ENCODE data around the gene KLHL10. TPM values are rescaled to one million over a fixed set of nuclear protein-coding genes. Genes with fewer than 3 reads are reported as not detected.

KLHL10 gene
- total RNA-seq, 1 donor from 2014 or later, result not detected

DNA sequence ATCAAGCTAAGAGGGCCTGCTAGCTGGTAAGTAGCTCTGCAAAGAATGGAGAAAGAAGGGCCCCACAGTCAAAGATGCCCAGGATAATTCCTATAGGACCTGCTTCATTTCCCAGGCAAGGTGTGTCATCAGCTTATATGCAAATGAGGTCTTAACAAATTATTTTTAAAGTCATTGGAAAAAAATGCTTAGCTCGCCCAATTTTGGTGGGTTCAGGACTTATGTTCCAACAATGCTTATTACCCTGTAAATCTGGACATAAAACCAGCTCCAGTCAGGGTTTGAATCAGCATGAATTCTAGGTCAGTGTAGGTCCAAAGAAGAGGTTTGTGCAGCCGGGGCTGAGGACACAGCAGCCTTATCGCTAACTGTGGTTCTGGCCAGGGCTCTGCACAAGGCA lies 55.8 kb downstream of the KLHL10 start:
- DNase-seq (ENCODE audit: low read depth in 2 of 2), result no peak

DNA sequence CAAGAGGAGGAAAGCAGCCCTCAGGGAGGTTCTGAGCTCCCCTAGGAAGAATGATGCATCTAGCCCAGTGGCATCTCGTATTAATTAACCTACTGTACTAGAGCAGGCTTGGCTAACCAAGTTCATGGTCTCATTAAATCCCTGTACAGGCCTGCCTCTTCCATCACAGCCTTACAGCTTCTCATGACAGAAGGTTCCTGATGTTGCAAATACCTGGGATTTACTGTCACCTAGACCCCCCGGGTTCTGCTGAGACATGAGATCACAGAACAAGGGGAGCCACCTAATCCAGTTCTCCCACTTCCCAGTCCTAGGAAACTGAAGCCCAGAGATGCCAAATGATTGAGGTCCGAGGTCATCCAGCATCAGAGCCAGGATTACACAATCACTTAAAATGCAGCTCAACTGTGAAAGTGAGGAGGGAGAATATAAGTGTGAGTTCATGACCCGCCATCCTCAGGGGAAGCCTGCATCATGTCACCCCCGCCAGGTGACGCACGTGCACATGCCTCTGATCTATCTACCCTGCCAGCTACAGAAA lies 57.2 kb downstream of the KLHL10 start:
- DNase-seq (ENCODE audit: low read depth in 2 of 2), result peak; percentile 40 to 53

GRCh38 chr17:41895617-41896016 lies 58.0 kb downstream of the KLHL10 start:
- DNase-seq (ENCODE audit: low read depth in 2 of 2), result peak in 1 of 2 donors; percentile 56

DNA sequence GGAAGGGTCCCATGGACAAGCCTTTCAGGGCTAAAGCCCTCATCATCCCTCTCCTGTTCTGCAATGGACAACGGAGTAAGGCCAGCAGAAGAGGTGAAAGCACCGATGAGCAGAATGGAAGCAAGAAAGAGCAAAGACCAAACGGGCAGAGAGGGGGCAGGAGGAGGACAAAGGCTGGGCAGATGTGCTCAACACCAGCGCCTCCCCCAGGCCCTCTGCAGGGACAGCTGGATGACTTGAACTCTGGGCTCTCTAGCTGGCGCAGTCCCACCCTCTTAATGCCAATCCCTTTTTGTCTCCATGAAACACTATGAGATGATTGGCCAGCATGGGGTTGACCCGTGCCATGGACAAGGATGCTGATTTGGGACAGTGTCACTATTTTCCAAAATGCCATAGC lies 59.1 kb downstream of the KLHL10 start:
- no peak for DNase-seq (ENCODE audit: low read depth in 2 of 2)

Other genes with a start within 250 kb of the KLHL10 start
- not detected in 2 replicates for gene KRT16, start 225.1 kb upstream of the KLHL10 start, total RNA-seq
- gene KRT17, start 213.2 kb upstream of the KLHL10 start, total RNA-seq, result 0.22 TPM in 1 of 2 replicates, not detected in the other
- gene EIF1, start 148.9 kb upstream of the KLHL10 start, total RNA-seq, result 41.2 and 82.5 TPM in 2 replicates
- not detected in 2 replicates for gene GAST, start 125.5 kb upstream of the KLHL10 start, total RNA-seq
- gene HAP1, start 103.2 kb upstream of the KLHL10 start, total RNA-seq, result under 0.01 and 0.20 TPM in 2 replicates
- gene JUP, start 51.1 kb upstream of the KLHL10 start, total RNA-seq, result 216 and 333 TPM in 2 replicates
- gene P3H4, start 25.9 kb upstream of the KLHL10 start, total RNA-seq, result 41.8 and 51.2 TPM in 2 replicates
- 95.7 and 106 TPM in 2 replicates for gene FKBP10, start 24.8 kb upstream of the KLHL10 start, total RNA-seq
- gene NT5C3B, start 1.6 kb upstream of the KLHL10 start, total RNA-seq, result 64.7 and 74.5 TPM in 2 replicates
- 18.1 and 26.6 TPM in 2 replicates for gene KLHL11, start 27.6 kb downstream of the KLHL10 start, total RNA-seq
- gene ACLY, start 81.1 kb downstream of the KLHL10 start, total RNA-seq, result 167 and 203 TPM in 2 replicates
- gene ODAD4, start 92.8 kb downstream of the KLHL10 start, total RNA-seq, result under 0.01 TPM in 2 replicates
- gene CNP, start 129.0 kb downstream of the KLHL10 start, total RNA-seq, result 38.8 and 45.6 TPM in 2 replicates
- 56.0 and 60.1 TPM in 2 replicates for gene DNAJC7, start 179.6 kb downstream of the KLHL10 start, total RNA-seq
- gene NKIRAS2, start 182.3 kb downstream of the KLHL10 start, total RNA-seq, result 30.1 and 38.1 TPM in 2 replicates
- 0.20 and 0.22 TPM in 2 replicates for gene C17orf113, start 212.8 kb downstream of the KLHL10 start, total RNA-seq